Panc1 (cell line): ENCODE results near the gene SMIM22. TPM values are rescaled to one million over a fixed set of nuclear protein-coding genes. Genes with fewer than 3 reads are reported as not detected.

ENCODE experiments used
- ATAC-seq: fragments of 200-7000 bp; cut with Tn5 transposase; 2 replicates; pipeline ENCODE4 v1.9.1; 2020; ENCODE audit warnings: mild to moderate bottlenecking, moderate library complexity
- BruUV-seq: library from RNA; stranded (reverse); fragments of 400-500 nt; replicated peaks from 2 replicates; lab custom pipeline; 2021; lab: Mats Ljungman, UMichigan
- CTCF ChIA-PET: fragments of 300-600 bp; sonication (Branson Sonifier 250); formaldehyde crosslinking; loops from one replicate; lab custom pipeline; 2022; ENCODE audit warnings: antibody characterized with exemption; lab: Charles Lee
- POLR2A ChIA-PET: fragments of 300-600 bp; sonication (Branson Sonifier 250); formaldehyde crosslinking; loops from one replicate; lab custom pipeline; 2022; ENCODE audit warnings: antibody characterized with exemption; lab: Charles Lee
- DNase-seq: peaks from one replicate; pipeline ENCODE4 v3.0.0-alpha.2; 2010; ENCODE audit warnings: low read depth, low spot score
- H3K27ac ChIP-seq: 2 replicates; pipeline ENCODE4 v1.5.1; 2011; ENCODE audit warnings: mild to moderate bottlenecking, low read length, inconsistent platforms
- H3K27me3 ChIP-seq: fragments of 200-500 bp; sonication (Bioruptor generic); 2 replicates; pipeline ENCODE4 v1.6.0; 2014; ENCODE audit warnings: low read length, inconsistent platforms; ENCODE audit not compliant: control insufficient read depth, insufficient read depth
- H3K36me3 ChIP-seq: fragments of 200-500 bp; sonication (Bioruptor generic); 2 replicates; pipeline ENCODE4 v1.5.1; 2014; ENCODE audit warnings: inconsistent platforms, mild to moderate bottlenecking, low read length, moderate library complexity; ENCODE audit not compliant: control insufficient read depth, insufficient read depth
- H3K4me1 ChIP-seq: 2 replicates; pipeline ENCODE4 v1.5.1; 2011; ENCODE audit warnings: inconsistent platforms, mild to moderate bottlenecking, low read length, moderate library complexity; ENCODE audit not compliant: control insufficient read depth, insufficient read depth
- H3K4me3 ChIP-seq, 2 experiments: 2 replicates each; pipeline ENCODE4 v1.5.1; 2011 to 2012; ENCODE audit warnings: low read depth in 2 of 2, low read length in 2 of 2, mild to moderate bottlenecking in 2 of 2, inconsistent platforms in 1 of 2, moderate library complexity in 1 of 2
- H3K9me3 ChIP-seq: fragments of 200-500 bp; sonication (Bioruptor generic); 2 replicates; pipeline ENCODE4 v1.5.1; 2014; ENCODE audit warnings: low read depth, mild to moderate bottlenecking, inconsistent platforms, low read length, moderate library complexity; ENCODE audit not compliant: control insufficient read depth, insufficient read depth
- CTCF ChIP-seq: fragments of 450-650 bp; IDR thresholded peaks from 2 replicates; pipeline ENCODE4 v1.5.1; 2017; ENCODE audit warnings: mild to moderate bottlenecking
- POLR2AphosphoS5 ChIP-seq: IDR thresholded peaks from 2 replicates; pipeline ENCODE4 v1.6.1; 2012; ENCODE audit warnings: mild to moderate bottlenecking, low read depth, low read length, moderate library complexity
- REST ChIP-seq, 2 experiments: IDR thresholded peaks; 2 replicates each; pipeline ENCODE4 v1.6.1; 2011 to 2012; ENCODE audit warnings: low read depth in 2 of 2, control low read depth in 1 of 2, low read length in 1 of 2, mild to moderate bottlenecking in 1 of 2, moderate library complexity in 1 of 2; ENCODE audit not compliant: insufficient read depth in 1 of 2
- SIN3A ChIP-seq: IDR thresholded peaks from 2 replicates; pipeline ENCODE4 v1.6.1; 2012; ENCODE audit warnings: low read depth, mild to moderate bottlenecking, low read length, moderate library complexity, borderline replicate concordance; ENCODE audit not compliant: insufficient read depth
- TCF7L2 ChIP-seq: IDR thresholded peaks from 2 replicates; pipeline ENCODE4 v1.6.1; 2011; ENCODE audit warnings: mild to moderate bottlenecking, low read depth, low read length, inconsistent platforms
- in situ Hi-C: cut with HindIII; loops from 2 replicates; pipeline ENCODE4 v1.10.0; 2016; ENCODE audit warnings: low sequenced_read_pairs, low pct_unique_long_range_greater_than_20kb
- intact Hi-C: fragments of 100-400 bp; cut with micrococcal nuclease; formaldehyde crosslinking; loops from one replicate; pipeline ENCODE4 v1.10.0; 2022; ENCODE audit not compliant: unreplicated experiment
- total RNA-seq: library from RNA; stranded (reverse); gene quantifications from one replicate; pipeline ENCODE4 v1.2.1, GENCODE V29; 2021; ENCODE audit not compliant: unreplicated experiment

Gene SMIM22
- total RNA-seq, 1 experiment from 2014 or later, result not detected

GRCh38 chr16:4755687-4756086, 39.5 kb upstream of the SMIM22 start:
- no peaks in the 10 kb centered on the region for H3K4me1 ChIP-seq
- H3K9me3 ChIP-seq, result no peaks in the 10 kb centered on the region
- BruUV-seq, result no TSS peak
- ChIA-PET POLR2A (no interaction called here), CTCF (interaction anchor here (0.6 kb wide), 1 partner anchor 17 kb away, joined by 4 read pairs; no protein-coding TSS in a partner anchor)
- H3K4me3 ChIP-seq, result no peak overlapping the region
- DNase-seq (no peak), ATAC-seq (no peak)
- TF ChIP-seq SIN3A, result no peak
- H3K27ac ChIP-seq, result no peak overlapping the region
- intact Hi-C loops, result no loop called here
- no peaks in the 10 kb centered on the region for H3K36me3 ChIP-seq
- in situ Hi-C loops, result no loop called here
- no peaks in the 10 kb centered on the region for H3K27me3 ChIP-seq

GRCh38 chr16:4760221-4760910, 34.8 kb upstream of the SMIM22 start:
- DNase-seq (no peak), ATAC-seq (no peak)
- POLR2A ChIA-PET, result no interaction called here
- H3K9me3 ChIP-seq, result no peaks in the 10 kb centered on the region
- H3K27me3 ChIP-seq, result no peaks in the 10 kb centered on the region
- TF ChIP-seq CTCF (no peak), POLR2AphosphoS5 (no peak), TCF7L2 (no peak), SIN3A (no peak), REST (IDR thresholded peaks at IDR 0.05; ENCODE audit: insufficient read depth in 1 of 2, low read depth in 2 of 2, low read length in 1 of 2) (no peak)
- CTCF ChIA-PET, result no interaction called here
- H3K4me1 ChIP-seq, result no peaks in the 10 kb centered on the region
- no peak overlapping the region for H3K4me3 ChIP-seq
- no peak overlapping the region for H3K27ac ChIP-seq
- in situ Hi-C loops, result no loop called here
- intact Hi-C loops, result no loop called here
- peaks cover 2% of the 10 kb centered on the region; the same call in 1 of the 2 replicates for H3K36me3 ChIP-seq
- BruUV-seq, result no TSS peak

- H3K4me3 ChIP-seq, result no peak overlapping the region
- no peak for ATAC-seq
- no peaks in the 10 kb centered on the region for H3K27me3 ChIP-seq
- no peak overlapping the region for H3K27ac ChIP-seq
- ChIA-PET CTCF (no interaction called here), POLR2A (no interaction called here)
- H3K4me1 ChIP-seq, result peaks cover 8% of the 10 kb centered on the region
- BruUV-seq, result no TSS peak
- peaks cover 2% of the 10 kb centered on the region; the same call in 1 of the 2 replicates for H3K36me3 ChIP-seq
- intact Hi-C loops, result no loop called here
- no peaks in the 10 kb centered on the region for H3K9me3 ChIP-seq
- TF ChIP-seq REST (IDR thresholded peaks at IDR 0.05; ENCODE audit: insufficient read depth in 1 of 2, low read depth in 2 of 2, low read length in 1 of 2), result no peak
- TF ChIP-seq SIN3A, result no peak
- TF ChIP-seq TCF7L2, result no peak
- no peak for TF ChIP-seq POLR2AphosphoS5
- no peak for TF ChIP-seq CTCF
- DNase-seq, result no peak
- in situ Hi-C loops, result no loop called here
Measured at GRCh38 chr16:4762205-4762604, 33.0 kb upstream of the SMIM22 start.
